Measurements from ENCODE around the gene ADAM30. TPM values are rescaled to one million over a fixed set of nuclear protein-coding genes. Genes with fewer than 3 reads are reported as not detected.

The ADAM30 gene
- total RNA-seq = not detected
- long read RNA-seq = 0 reads

GRCh38 chr1:119896303-119896702 is at the start of gene ADAM30:
Gene ADAM30 (minus strand): TSS chr1:119896515. CDS start chr1:119896336, 179 bp downstream.
- intact Hi-C loops (cut with DNase I) = no loop called here
- DNase-seq (ENCODE audit: missing footprints) = no peak

GRCh38 chr1:119943216-119943615 is 46.9 kb upstream of the ADAM30 start:
- ATAC-seq (no peak), DNase-seq (ENCODE audit: missing footprints) (no peak)
- intact Hi-C loops (cut with DNase I) = loop anchor here (10.0 kb wide), 2 partner anchors 58 to 202 kb away; no protein-coding TSS in a partner anchor

More at GRCh38 chr1:119896303-119896702, at the start of gene ADAM30:
- no peak for ATAC-seq

GRCh38 chr1:119941392-119941791 is 45.1 kb upstream of the ADAM30 start:
- DNase-seq (ENCODE audit: missing footprints) = no peak
- no peak for ATAC-seq
- intact Hi-C loops (cut with DNase I) = loop anchor here (10.0 kb wide), 2 partner anchors 57 to 203 kb away; no protein-coding TSS in a partner anchor

GRCh38 chr1:119940697-119941096 is 44.4 kb upstream of the ADAM30 start:
- no peak for ATAC-seq
- intact Hi-C loops (cut with DNase I) = loop anchor here (10.0 kb wide), 2 partner anchors 56 to 204 kb away; no protein-coding TSS in a partner anchor
- DNase-seq (ENCODE audit: missing footprints) = no peak

GRCh38 chr1:119937198-119937597 is 40.9 kb upstream of the ADAM30 start:
- intact Hi-C loops (cut with DNase I) = no loop called here
- ATAC-seq = no peak
- no peak for DNase-seq (ENCODE audit: missing footprints)

GRCh38 chr1:119935915-119936314 is 39.6 kb upstream of the ADAM30 start:
- no peak for ATAC-seq
- intact Hi-C loops (cut with DNase I) = no loop called here
- no peak for DNase-seq (ENCODE audit: missing footprints)

- ATAC-seq = no peak
- DNase-seq (ENCODE audit: missing footprints) = no peak
- intact Hi-C loops (cut with DNase I) = no loop called here
Measured at GRCh38 chr1:119935373-119935772, 39.1 kb upstream of the ADAM30 start.

GRCh38 chr1:119933397-119933796 is 37.1 kb upstream of the ADAM30 start:
- intact Hi-C loops (cut with DNase I) = no loop called here
- ATAC-seq (no peak), DNase-seq (ENCODE audit: missing footprints) (no peak)

GRCh38 chr1:119929643-119930315 is 33.5 kb upstream of the ADAM30 start:
- DNase-seq (ENCODE audit: missing footprints) (no peak), ATAC-seq (no peak)
- intact Hi-C loops (cut with DNase I) = no loop called here

- intact Hi-C loops (cut with DNase I) = no loop called here
- DNase-seq (ENCODE audit: missing footprints) = no peak
- no peak for ATAC-seq
Measured at GRCh38 chr1:119926553-119926952, 30.2 kb upstream of the ADAM30 start.

GRCh38 chr1:119924948-119925898 is 28.9 kb upstream of the ADAM30 start:
- ATAC-seq = no peak
- DNase-seq (ENCODE audit: missing footprints) = no peak
- intact Hi-C loops (cut with DNase I) = no loop called here

GRCh38 chr1:119920104-119920968 is 24.0 kb upstream of the ADAM30 start:
- intact Hi-C loops (cut with DNase I) = no loop called here
- no peak for DNase-seq (ENCODE audit: missing footprints)
- ATAC-seq = no peak

GRCh38 chr1:119919241-119919640 is 22.9 kb upstream of the ADAM30 start:
- no peak for ATAC-seq
- intact Hi-C loops (cut with DNase I) = no loop called here
- DNase-seq (ENCODE audit: missing footprints) = no peak

GRCh38 chr1:119918301-119918700 is 22.0 kb upstream of the ADAM30 start:
- DNase-seq (ENCODE audit: missing footprints) = no peak
- ATAC-seq = no peak
- intact Hi-C loops (cut with DNase I) = no loop called here

GRCh38 chr1:119917304-119918055 is 21.2 kb upstream of the ADAM30 start:
- intact Hi-C loops (cut with DNase I) = no loop called here
- DNase-seq (ENCODE audit: missing footprints) (no peak), ATAC-seq (no peak)

GRCh38 chr1:119915517-119915916 is 19.2 kb upstream of the ADAM30 start:
- DNase-seq (ENCODE audit: missing footprints) = no peak
- no peak for ATAC-seq
- intact Hi-C loops (cut with DNase I) = no loop called here

GRCh38 chr1:119914071-119914470 is 17.8 kb upstream of the ADAM30 start:
- intact Hi-C loops (cut with DNase I) = no loop called here
- no peak for ATAC-seq
- DNase-seq (ENCODE audit: missing footprints) = no peak

- ATAC-seq (no peak), DNase-seq (ENCODE audit: missing footprints) (no peak)
- intact Hi-C loops (cut with DNase I) = no loop called here
Measured at GRCh38 chr1:119912963-119913362, 16.6 kb upstream of the ADAM30 start.

All from Right ventricle myocardium inferior (tissue), 1 donor.